H4 (cell line): ENCODE data around the gene CHAT. TPM values are rescaled to one million over a fixed set of nuclear protein-coding genes. Genes with fewer than 3 reads are reported as not detected.

ENCODE experiments used
- DNase-seq: peaks from one replicate; pipeline ENCODE4 v3.0.0-alpha.2; 2015; ENCODE audit warnings: low spot score
- total RNA-seq: library from RNA; depleted of rRNA; stranded (reverse); fragments of >200 nt; shearing (Covaris generic); gene quantifications from 2 replicates; pipeline ENCODE4 v1.2.3, GENCODE V29; 2014; rRNA removed

Gene CHAT
- total RNA-seq, result not detected in 2 replicates

DNA sequence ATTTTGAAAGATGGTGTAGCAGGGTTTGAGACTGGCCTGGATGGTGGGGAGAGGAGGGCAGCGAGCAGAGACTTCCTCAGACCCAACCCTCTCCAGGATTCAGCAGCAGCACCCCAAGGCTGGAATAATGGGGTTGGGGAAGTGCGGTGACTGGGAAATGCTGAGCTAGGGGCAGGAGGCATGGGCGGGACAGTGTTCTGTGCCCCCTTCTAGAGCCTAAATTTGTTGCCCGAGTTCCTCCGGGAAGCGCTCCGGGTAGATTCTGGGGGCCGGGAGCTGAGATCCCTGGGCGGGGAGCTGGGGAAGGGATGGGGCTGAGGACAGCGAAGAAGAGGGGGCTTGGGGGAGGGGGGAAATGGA is at the start of gene CHAT:
CHAT (plus strand) TSS at position 156 of the 360 bp plus-strand sequence; CDS start at position 309, 153 bp downstream.
- no peak for DNase-seq

DNA sequence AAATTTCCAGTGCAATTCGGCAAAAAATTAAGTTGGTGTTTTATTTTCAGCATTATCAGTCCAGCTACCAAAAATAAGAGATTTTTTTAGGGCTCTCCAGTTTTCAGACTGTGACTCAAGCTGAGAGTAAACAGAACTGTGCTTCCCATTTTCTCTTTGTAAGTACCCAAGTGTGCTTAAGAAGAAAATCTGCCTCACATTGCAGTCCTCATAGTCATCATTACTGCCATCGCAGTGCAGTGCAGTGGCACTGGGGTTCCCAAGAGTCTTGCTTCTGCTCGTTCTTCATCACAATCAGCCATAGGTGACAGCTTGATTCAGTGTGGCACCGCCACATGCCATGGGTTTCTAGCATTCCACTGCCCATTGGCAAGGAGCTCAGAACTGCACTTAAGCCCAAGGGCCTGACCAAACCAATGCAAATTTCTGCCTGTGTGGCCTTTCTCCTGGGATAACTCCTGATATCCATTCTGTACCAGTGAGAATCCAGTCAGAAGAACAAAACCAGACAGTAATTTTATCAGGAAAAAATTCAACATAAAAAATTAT is 49.3 kb upstream of the CHAT start:
- no peak for DNase-seq

DNA sequence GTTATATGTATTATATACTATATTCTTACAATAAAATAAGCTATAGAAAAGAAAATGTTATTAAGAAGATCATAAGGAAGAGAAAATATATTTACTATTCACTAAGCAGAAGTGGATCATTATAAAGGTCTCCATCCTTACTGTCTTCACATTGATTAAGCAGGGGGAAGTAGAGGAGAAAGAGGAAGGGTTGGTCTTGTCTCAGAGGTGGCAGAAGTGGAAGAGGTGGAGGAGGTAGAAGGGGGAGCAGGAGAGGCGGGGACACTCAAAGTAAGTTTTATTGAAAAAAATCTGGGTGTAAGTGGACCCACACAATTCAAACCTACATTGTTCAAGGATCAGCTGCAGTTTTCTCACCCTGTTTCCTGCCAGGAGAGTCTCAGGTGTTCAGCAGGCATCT is 46.0 kb upstream of the CHAT start:
- DNase-seq, result no peak

DNA sequence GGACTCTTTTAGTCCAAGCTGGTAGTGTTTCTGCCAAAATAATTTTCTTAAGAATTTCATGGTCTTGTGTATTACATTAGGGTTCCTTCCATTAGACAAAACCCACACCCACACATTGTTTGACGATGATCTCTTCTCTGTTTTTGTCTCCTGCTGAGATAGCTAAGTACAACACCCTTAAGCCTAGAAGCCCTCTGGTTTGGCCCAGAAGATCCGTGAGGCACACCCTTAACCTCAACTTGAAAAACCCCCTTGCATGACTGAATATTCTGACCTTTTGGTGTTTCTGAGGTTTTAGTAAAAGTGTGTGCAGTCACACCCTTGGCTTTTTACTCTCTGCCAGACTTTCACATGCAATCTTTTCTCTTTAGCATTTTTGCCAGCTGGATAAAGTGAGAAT is 45.6 kb upstream of the CHAT start:
- no peak for DNase-seq

DNA sequence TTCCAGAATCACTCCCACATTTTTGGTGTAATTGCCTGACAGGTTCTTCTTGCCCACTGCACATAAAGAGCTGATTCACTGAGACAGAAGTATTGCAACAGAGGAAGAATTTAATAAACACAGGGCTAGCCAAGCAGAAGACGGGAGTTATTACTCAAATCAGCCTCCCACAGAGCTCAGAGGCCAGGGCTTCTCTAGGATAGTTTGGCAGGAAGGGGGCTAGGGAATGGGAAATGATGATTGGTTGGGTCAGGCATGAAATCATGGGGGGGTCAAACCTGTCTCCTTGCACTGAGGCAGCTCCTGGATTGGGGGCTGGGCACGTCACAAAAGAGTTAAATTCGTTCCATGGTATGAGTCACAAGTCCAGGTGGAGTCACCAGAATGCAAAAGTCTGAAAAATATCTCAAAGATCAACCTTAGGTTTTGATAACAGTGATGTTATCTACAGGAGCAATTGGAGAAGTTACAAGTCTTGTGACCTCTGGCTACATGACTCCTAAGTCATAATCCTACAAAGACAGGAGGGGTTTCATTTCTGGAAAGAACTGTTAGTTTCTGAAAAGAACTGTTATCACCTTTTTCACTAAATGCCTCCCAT is 44.7 kb upstream of the CHAT start:
- no peak for DNase-seq

DNA sequence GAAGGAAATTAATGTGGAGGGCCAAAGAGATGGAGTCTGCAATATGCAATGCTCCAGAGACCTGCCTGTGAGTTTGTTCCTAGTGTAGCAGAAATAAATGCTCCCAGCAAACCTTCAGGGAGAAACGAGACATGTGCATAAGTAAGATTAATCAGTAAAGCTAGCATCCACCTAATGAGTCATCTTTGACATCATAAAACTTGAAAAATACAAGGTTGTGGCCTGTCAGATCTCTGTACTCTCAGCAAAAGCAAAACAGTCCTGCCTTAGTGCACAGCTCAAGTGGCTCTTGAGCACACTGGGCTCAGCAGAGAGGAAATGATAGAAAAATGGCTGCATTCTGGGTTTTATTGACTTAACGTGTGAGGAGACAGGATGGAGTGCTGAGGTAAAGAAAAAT is 42.4 kb upstream of the CHAT start:
- no peak for DNase-seq

DNA sequence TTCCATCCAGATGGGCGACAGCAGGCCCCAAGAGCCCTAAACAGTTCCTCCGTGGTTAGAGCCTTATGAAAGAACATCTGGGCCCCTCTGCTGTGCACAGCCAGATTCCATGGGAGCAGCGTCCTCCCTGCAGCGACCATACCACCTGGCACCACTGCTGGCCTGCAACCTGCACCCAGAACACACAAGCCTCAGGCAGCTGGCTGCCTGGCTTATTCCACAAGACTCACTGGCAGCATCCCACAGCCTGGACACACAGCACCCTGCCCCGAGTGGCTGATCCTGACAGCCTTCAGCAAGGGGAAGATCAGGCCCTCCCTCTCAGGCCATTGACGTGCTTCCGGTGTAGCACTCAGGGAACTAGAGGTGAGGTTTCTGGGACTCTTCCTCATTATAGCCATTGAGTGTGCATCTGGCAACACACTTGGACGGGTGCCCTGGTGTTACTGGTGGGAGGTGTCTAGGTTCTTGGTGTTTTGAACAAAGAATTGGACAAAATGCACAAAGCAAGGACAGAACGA is 41.2 kb upstream of the CHAT start:
- no peak for DNase-seq

DNA sequence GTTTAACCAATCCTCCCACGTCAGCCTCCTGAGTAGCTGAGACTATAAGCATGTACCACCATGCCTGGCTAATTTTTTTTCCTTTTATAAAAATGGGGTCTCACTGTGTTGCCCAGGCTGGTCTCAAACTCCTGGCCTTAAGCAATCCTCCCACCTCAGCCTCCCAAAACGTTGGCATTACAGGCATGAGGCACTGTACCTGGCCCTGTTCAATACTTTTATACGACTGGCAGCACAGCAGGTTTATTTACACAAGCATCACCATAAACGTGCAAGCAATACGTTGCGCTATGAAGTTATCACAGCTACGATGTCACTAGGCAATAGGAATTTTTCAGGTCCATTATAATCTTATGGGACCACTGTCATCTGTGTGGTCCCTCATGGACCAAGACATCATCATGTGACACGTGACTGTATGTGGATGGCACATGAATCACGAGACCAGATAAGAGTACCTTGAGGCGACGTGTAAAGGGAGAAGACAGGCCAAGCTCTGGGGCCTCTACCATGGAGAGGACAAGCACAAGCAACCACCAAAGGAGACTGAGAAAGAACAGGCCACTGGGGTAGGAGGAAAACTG is 38.3 kb upstream of the CHAT start:
- no peak for DNase-seq

DNA sequence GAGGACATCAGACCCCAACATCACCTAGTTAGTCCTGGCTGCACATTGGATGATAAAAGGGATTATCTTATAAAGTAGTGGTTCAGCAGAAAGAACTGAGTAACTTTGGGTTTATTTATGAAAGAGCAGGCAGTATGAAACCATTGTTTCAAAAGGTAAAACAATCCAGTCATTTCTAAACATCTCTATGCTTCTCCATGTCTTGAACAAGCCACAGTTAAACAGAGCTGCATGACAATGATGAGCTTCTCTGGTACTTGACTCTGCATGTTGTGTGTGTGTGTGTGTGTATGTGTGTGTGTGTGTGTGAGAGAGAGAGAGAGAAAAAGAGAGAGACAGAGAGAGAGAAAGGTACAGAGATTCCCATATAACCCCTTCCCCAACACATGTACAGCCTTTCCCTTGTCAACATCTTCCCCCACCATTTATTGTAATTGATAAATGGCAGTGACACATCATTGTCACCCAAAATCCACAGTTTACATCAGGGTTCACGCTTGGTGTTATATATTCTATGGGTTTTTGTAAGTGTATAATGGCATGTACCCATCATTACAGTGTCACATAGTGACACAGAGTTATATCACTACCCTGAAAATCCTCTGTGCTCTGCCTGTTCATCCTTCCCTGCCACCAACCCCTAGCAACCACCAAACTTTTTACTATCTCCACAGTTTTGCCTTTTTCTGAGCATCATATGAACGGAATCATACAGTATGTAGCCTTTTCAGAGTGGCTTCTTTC is 36.5 kb upstream of the CHAT start:
- DNase-seq, result no peak

DNA sequence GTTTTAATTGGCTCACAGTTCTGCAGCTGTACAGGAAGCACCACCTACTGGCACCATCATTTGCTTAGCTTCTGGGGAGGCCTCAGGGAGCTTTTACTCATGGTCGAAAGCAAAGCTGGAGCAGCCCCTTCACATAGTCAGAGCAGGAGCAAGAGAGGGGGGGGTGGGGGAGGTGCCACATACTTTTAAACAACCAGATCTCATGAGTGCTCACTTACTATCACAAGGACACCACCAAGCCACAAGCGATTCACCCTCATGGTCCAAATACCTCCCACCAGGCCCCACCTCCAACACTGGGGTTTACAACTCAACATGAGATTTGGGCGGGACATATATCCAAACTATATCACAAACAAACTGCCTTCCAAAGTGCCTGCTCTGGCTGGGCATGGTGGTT is 35.4 kb upstream of the CHAT start:
- DNase-seq, result no peak

DNA sequence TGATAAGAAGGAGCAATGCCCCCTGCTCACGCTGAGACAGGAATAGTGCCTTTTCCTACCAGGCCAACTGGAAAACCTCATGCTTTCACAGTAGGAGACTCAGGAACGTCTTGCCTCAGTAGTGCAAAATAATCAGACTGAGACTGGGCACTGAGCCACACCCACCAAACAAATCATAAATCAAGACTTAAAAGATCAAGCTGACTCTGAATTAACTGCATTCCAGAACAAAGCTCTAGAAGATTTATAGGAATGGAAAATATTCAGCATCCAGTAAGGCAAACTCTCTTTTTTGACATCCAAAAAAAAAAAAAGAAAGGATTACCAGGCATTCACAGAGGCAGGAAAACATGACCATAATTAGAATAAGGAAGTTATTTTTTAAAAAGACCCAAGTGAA is 34.2 kb upstream of the CHAT start:
- DNase-seq, result no peak

DNA sequence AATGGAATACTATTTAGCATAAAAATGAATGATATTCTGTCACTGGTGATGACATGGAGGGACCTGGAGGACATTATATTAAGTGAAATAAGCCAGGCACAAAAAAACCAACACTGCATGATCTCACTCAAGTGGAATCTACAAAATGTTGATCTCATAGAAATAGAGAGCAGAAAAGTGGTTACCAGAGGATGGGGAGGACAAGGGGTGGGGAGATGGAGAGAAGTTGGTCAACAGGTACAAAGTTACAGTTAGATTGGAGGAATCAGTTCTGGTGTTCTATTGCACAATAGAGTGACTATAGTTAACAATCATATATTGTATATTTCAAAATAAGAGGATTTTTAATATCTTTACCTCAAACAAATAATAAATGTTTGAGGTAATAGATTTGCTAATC is 28.4 kb upstream of the CHAT start:
- DNase-seq, result no peak

DNA sequence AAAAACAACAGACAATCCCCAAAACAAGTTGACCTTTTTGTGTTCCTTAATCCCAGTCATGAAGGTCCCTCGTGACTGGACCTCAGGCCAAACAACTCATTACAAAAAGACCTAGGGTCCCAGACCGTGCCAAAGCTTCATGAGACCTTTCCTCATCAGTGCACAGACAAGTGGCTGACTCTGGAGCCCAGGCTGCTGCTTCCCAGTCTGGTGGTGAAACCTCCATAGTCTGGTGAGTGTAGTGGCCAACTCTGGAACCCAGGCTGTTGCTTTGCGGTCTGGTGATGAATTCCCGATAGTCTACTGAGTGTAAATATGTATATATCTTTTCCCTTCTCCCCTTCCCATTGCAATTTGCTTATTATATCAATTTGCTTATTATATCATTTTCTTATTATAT is 25.9 kb upstream of the CHAT start:
- DNase-seq, result no peak

DNA sequence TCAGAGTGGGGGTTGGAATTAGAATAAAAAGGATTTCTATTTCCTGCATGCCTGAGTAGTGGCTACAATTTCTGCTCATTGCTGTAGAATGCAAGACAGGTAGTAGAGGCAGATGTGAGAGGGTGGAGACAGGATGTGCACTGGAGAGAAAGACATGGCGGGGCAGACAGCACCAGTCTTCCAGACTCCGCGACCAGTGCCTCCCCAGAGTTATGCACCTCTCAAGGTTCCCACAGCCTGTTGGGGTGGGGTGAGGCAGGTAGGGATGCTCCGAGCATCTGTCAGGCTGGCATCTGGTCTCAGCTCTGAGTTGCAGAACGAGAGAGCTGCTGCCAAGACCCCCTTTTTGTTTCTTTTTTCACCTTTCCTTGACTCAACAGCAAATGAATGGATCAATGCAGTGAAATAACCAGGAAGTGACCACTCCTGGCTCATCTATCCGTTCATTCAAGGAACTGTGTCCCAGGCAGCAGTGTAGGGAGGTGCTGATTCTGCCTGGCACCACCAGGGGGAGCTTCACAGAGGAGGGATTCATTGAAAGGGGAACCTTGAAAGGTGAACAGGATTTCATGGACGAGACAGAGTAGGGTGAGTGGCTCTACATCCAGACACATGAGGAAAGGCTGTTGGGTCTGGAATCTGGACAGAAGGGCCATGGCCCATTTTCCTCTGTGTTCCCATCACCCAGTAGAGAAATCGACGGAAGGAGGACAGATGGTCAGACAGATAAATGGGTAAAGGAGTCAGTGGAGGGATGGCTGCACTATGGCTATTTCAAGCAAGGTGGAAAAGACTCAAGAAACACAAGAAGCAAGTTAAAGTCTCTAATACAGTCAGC is 20.9 kb upstream of the CHAT start:
- peak; percentile 55 for DNase-seq

DNA sequence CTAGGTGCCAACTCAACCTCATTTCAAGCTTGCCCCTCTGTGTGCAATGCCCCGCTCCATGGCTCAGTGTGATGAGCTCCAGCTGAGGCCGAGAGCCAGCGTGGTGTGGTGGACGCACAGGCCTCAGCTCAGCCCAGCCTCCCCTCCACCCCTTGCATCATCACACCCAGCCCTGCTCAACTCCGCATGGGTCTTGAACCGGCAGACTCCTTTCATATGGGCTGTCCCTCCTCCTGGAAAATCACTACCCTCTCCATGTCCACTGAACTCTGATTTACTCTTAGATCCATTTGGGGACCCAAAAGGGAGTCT is 20.3 kb upstream of the CHAT start:
- DNase-seq, result no peak

DNA sequence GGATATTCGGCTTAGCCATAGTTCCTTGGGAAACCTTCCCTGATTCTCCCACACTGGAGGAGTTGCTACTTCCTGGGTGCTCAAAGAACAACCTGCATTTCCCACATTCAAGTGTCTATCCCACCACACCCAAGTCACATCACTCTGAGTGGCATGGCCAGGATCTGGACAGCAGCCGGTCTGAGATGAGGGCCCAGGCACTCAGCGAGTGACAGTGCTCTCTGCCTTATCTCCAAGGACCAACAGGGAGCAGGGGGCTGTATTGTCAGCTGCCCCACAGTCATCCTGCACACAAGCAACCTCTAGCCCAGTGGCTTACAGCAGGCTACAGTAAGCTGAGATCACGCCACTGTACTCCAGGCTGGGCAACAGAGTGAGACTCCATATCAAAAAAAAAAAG is 19.8 kb upstream of the CHAT start:
- DNase-seq, result no peak

DNA sequence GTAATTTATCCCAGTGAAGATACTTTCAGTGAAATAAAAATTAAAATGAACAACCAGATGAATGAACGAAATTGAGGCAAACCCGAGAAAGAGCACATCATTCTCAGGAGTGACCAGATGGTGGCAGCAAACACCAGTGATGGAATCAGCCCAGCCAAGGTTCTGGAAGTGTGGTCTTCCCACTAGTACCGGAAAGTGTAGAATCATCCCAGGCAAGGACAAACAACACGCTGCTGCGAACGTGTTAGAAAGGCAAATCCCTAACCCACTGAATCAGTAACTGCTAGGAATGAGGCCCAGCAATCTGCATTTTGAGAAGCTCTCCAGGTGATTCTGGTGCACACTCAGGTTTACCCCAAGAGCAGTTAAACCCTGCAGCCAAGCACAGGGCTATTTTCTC is 19.2 kb upstream of the CHAT start:
- peak; percentile 64 for DNase-seq

DNA sequence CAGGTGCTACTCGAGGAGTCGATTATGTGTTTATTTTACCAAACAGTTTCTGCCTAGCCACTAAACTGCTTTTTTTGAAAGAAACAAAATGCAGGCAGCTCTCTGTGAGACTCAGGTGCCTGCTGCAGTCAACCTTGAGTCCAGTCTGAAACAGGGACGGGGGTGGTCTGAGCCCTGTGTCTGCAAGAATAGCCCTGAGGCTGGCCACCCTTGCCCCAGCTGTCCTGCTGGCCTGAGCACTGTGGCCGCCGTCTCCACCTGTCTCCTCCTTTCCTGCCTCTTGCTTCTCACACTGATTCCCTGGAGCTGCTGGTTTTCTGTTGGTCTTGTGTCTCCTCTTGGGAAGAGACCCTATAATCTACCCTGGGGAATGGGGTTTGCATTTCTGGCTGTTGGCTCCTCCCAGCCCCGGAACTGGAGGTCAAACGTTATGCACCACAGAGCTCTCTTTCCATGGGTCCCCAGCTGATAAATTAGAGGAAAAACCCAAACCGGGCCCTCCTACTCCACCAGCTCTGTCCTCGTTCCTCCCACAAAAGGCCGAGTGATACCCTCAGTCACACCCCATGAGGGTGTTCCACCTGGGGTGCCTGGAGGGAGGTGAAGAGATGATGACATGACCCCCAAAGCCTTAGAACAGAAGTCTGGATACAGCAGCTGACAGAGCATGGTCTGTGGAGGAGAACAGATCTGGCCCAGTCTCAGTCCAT is 18.7 kb upstream of the CHAT start:
- DNase-seq, result no peak

DNA sequence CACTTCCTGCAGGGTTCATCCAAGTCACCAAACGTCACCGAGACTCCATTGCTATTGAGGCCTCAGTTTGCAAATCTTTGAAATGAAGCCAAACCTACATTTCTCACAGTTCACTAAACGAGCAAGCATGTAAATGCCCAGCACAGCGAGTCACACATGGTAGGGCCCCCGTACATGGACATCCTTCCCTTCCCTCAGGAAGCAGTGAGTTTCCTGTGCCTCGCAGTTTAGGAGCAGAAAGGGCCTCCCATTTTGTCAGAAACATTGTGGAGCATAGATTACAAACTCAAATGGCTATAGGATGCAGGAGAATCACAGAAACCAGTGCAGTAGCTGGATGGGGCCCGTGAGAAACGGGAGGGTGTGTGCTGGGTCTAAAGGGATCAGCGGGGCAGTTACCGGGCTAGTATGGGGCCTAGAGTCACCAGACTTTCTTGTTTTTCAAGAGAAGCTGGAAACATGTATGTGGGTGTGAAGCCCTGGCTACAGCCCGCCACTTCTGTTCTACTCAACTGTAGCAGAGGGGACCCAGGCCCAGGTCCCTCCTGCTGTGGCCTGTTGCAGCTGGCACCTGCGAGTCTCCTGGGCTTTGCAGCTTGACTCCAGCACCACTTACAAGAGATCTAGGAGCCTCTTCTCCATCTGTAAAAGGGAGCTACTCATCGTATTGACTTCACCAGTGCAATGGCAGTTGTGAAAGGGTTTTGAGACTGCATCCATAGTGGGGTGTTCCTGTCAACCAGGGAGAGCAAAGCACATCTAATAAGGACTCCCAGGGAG is 17.9 kb upstream of the CHAT start:
- no peak for DNase-seq

DNA sequence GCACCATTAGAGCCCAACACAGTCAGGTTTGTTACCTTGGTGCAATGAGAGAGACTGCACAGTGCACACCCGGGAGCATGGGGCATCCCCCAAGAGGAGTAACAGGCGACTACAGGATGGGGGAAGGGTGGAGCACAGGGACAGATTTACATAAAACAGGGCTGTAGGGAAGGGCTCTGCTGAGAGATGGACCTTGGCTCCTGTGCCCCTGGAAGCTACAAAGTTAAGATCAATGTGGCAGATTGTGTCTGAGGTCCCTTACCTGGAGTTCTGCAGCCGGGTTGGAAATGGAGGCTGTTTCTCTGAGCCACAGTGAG is 17.4 kb upstream of the CHAT start:
- no peak for DNase-seq

DNA sequence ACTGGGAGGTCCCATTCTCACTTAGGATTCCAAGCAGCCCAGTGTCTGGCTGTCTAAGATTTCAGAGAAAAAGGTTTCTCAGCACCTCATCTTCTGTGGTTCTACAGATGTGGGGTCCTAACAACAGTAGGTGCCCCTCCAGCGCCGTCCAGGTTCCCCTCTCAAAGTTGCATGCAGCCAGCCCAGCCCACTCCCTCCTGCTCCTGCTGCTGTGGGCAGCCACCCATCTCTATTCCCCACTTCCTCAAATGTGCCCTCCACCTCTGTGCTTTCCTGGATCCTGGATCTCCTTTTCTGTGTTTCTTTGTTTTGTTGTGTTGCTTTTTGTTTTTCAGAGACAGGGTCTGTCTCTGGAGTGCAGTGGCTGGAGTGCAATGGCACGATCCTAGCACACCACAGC is 17.0 kb upstream of the CHAT start:
- DNase-seq, result no peak
